Ramos (cell line): ENCODE results near the gene LEUTX.

ENCODE experiments used
- in situ Hi-C: fragments of 300-500 bp; cut with MboI; formaldehyde crosslinking; loops from one replicate; pipeline ENCODE4 v1.14.3; 2022; ENCODE audit warnings: low sequenced_read_pairs; ENCODE audit not compliant: unreplicated experiment

LEUTX gene

DNA sequence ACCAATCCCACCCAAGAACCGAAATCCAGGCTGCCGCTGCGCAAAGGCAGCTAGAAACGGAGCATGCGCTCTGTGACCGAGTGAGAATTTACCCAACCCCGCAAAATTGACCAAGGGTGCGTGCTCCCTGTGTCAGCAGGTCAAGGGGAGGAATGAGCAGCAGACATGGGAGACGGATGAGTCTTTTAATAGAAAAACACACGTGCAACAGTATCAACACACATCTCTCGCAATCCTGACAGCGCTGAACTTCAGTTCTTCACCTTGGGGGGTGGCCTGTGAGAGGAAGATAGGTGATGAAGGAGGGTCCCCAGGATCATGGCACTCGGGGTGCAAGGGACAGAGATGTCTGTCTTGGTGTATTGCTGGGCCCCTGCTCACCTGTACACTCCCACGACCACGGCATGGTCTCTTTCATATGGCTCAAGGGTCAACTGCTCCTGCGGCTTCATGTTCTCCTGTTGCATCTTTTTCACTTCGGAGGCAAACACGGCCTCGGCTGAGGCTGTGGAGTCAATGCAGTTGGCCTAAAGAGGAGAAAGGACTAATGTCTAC is 55.7 kb downstream of the LEUTX start:
- in situ Hi-C loops = loop anchor here (25.0 kb wide), 1 partner anchor 397 kb away; the partner anchor contains the start of genes RPS16 and SUPT5H
